PC-3 (cell line): ENCODE results near the gene DTNBP1. TPM values are rescaled to one million over a fixed set of nuclear protein-coding genes. Genes with fewer than 3 reads are reported as not detected.

Experiments used
- ATAC-seq: fragments of 200-7000 bp; cut with Tn5 transposase; 2 replicates; pipeline ENCODE4 v1.9.1; 2020; ENCODE audit warnings: mild to moderate bottlenecking, moderate library complexity
- BruUV-seq: library from RNA; stranded (reverse); fragments of 400-500 nt; replicated peaks from 2 replicates; lab custom pipeline; 2021; lab: Mats Ljungman, UMichigan
- CTCF ChIA-PET: fragments of 300-600 bp; sonication (Branson Sonifier 250); formaldehyde crosslinking; loops from one replicate; lab custom pipeline; 2022; ENCODE audit warnings: antibody characterized with exemption; lab: Charles Lee
- POLR2A ChIA-PET: fragments of 300-600 bp; sonication (Branson Sonifier 250); formaldehyde crosslinking; loops from one replicate; lab custom pipeline; 2022; ENCODE audit warnings: antibody characterized with exemption; ENCODE audit not compliant: unreplicated experiment; lab: Charles Lee
- DNase-seq: peaks from one replicate; pipeline ENCODE4 v3.0.0-alpha.2; 2015
- H2AFZ ChIP-seq: fragments of 300-600 bp; sonication (generic); 2 replicates; pipeline ENCODE4 v1.6.0; 2016; ENCODE audit warnings: antibody characterized with exemption, low read length
- H3F3A ChIP-seq: fragments of 300-600 bp; sonication (generic); one replicate; pipeline ENCODE4 v1.6.0; 2017; ENCODE audit warnings: antibody characterized with exemption, low read length, control low read depth, mild to moderate bottlenecking; ENCODE audit not compliant: unreplicated experiment
- H3K27ac ChIP-seq: fragments of 300-600 bp; sonication (generic); 2 replicates; pipeline ENCODE4 v1.5.1; 2016; ENCODE audit warnings: mild to moderate bottlenecking, low read length
- H3K27me3 ChIP-seq: fragments of 300-600 bp; sonication (generic); 2 replicates; pipeline ENCODE4 v1.6.1; 2016; ENCODE audit warnings: low read length, mixed read lengths
- H3K36me3 ChIP-seq: fragments of 300-600 bp; sonication (generic); 2 replicates; pipeline ENCODE4 v1.6.1; 2016; ENCODE audit warnings: low read depth, mixed run types, low read length, mixed read lengths
- H3K4me1 ChIP-seq: fragments of 300-600 bp; sonication (generic); 2 replicates; pipeline ENCODE4 v1.5.1; 2016; ENCODE audit warnings: low read length; ENCODE audit not compliant: insufficient read depth
- H3K4me2 ChIP-seq: fragments of 300-600 bp; sonication (generic); 2 replicates; pipeline ENCODE4 v1.6.0; 2016; ENCODE audit warnings: low read length
- H3K4me3 ChIP-seq: fragments of 300-600 bp; sonication (generic); 2 replicates; pipeline ENCODE4 v1.5.1; 2016; ENCODE audit warnings: mild to moderate bottlenecking, low read length, mixed read lengths
- H3K79me2 ChIP-seq: fragments of 300-600 bp; sonication (generic); 2 replicates; pipeline ENCODE4 v1.6.1; 2017; ENCODE audit warnings: low read length, mixed read lengths
- H3K9ac ChIP-seq: fragments of 300-600 bp; sonication (generic); 2 replicates; pipeline ENCODE4 v1.6.0; 2016; ENCODE audit warnings: mild to moderate bottlenecking, low read length
- H3K9me2 ChIP-seq: fragments of 300-600 bp; sonication (generic); replicated peaks from 2 replicates; pipeline ENCODE4 v1.6.1; 2016; ENCODE audit warnings: mixed run types, low read length, mixed read lengths
- H3K9me3 ChIP-seq: fragments of 300-600 bp; sonication (generic); 2 replicates; pipeline ENCODE4 v1.6.1; 2016; ENCODE audit warnings: low read length, mixed read lengths
- H4K20me1 ChIP-seq: fragments of 300-600 bp; sonication (generic); 2 replicates; pipeline ENCODE4 v1.6.1; 2016; ENCODE audit warnings: low read length, mixed read lengths
- CTCF ChIP-seq: fragments of 300-600 bp; sonication (generic); conservative IDR thresholded peaks from 2 replicates; pipeline ENCODE4 v1.5.1; 2017; ENCODE audit warnings: antibody characterized with exemption, low read depth, mild to moderate bottlenecking, low read length
- EZH2 ChIP-seq: fragments of 300-600 bp; sonication (generic); IDR thresholded peaks from one replicate; pipeline ENCODE4 v1.6.1; 2017; ENCODE audit warnings: antibody characterized with exemption, mild to moderate bottlenecking, low read length; ENCODE audit not compliant: unreplicated experiment
- EZH2phosphoT487 ChIP-seq: fragments of 300-600 bp; sonication (generic); IDR thresholded peaks from 2 replicates; pipeline ENCODE4 v1.6.1; 2018; ENCODE audit warnings: mild to moderate bottlenecking, antibody characterized with exemption, low read length, borderline replicate concordance
- intact Hi-C: fragments of 100-400 bp; cut with micrococcal nuclease; formaldehyde crosslinking; loops from 2 replicates; pipeline ENCODE4 v1.9.0; 2023
- total RNA-seq: library from RNA; depleted of rRNA; stranded (reverse); fragments of >200 nt; gene quantifications from 2 replicates; pipeline ENCODE4 v1.2.3, GENCODE V29; 2014

The DTNBP1 gene
- total RNA-seq, 1 experiment from 2014 or later = 7.9 TPM

- H3K79me2 ChIP-seq = no peaks in the 10 kb centered on the region
- no peaks in the 10 kb centered on the region for H4K20me1 ChIP-seq
- CTCF ChIA-PET = no interaction called here
- no peak overlapping the region for H3K9ac ChIP-seq
- no peak overlapping the region for H3K4me2 ChIP-seq
- H3K36me3 ChIP-seq = no peaks in the 10 kb centered on the region
- ATAC-seq = no peak
- H3K4me1 ChIP-seq = no peaks in the 10 kb centered on the region
- H3K9me3 ChIP-seq = no peaks in the 10 kb centered on the region
- no TSS peak for BruUV-seq
- POLR2A ChIA-PET = no interaction called here
- H2AFZ ChIP-seq = no peak overlapping the region
- intact Hi-C loops = no loop called here
- H3K27ac ChIP-seq = no peak overlapping the region
- H3K4me3 ChIP-seq = no peak overlapping the region
- no peaks in the 10 kb centered on the region for H3K27me3 ChIP-seq
- no peak for DNase-seq
- H3F3A ChIP-seq = no peaks in the 10 kb centered on the region
- H3K9me2 ChIP-seq = no peaks in the 10 kb centered on the region
- TF ChIP-seq CTCF (no peak), EZH2phosphoT487 (no peak), EZH2 (no peak)
Observed at GRCh38 chr6:15586503-15586902, 76.3 kb downstream of the DTNBP1 start.

- intact Hi-C loops = no loop called here
- Histone ChIP-seq H3K9me3 (no peaks in the 10 kb centered on the region), H3K9me2 (no peaks in the 10 kb centered on the region), H3K4me3 (no peak overlapping the region), H3K27me3 (no peaks in the 10 kb centered on the region), H3K79me2 (no peaks in the 10 kb centered on the region), H2AFZ (no peak overlapping the region), H3K4me2 (no peak overlapping the region), H3K27ac (no peak overlapping the region), H3K36me3 (no peaks in the 10 kb centered on the region), H3K9ac (no peak overlapping the region), H4K20me1 (no peaks in the 10 kb centered on the region), H3F3A (no peaks in the 10 kb centered on the region), H3K4me1 (no peaks in the 10 kb centered on the region)
- ATAC-seq (no peak), DNase-seq (no peak)
- no peak for TF ChIP-seq EZH2phosphoT487
- TF ChIP-seq EZH2 = no peak
- no peak for TF ChIP-seq CTCF
- no TSS peak for BruUV-seq
- ChIA-PET POLR2A (no interaction called here), CTCF (no interaction called here)
Observed at GRCh38 chr6:15585760-15586214, 77.0 kb downstream of the DTNBP1 start.

GRCh38 chr6:15582499-15582898, 80.3 kb downstream of the DTNBP1 start:
- Histone ChIP-seq H4K20me1 (no peaks in the 10 kb centered on the region; the same call in 1 of the 2 replicates), H3K36me3 (no peaks in the 10 kb centered on the region), H3K9ac (no peak overlapping the region), H2AFZ (no peak overlapping the region), H3K4me3 (no peak overlapping the region), H3F3A (no peaks in the 10 kb centered on the region), H3K79me2 (no peaks in the 10 kb centered on the region), H3K4me1 (peaks cover 12% of the 10 kb centered on the region), H3K9me3 (no peaks in the 10 kb centered on the region), H3K27me3 (no peaks in the 10 kb centered on the region), H3K9me2 (no peaks in the 10 kb centered on the region), H3K27ac (no peak overlapping the region), H3K4me2 (no peak overlapping the region)
- intact Hi-C loops = no loop called here
- no TSS peak for BruUV-seq
- ATAC-seq (no peak), DNase-seq (no peak)
- ChIA-PET POLR2A (no interaction called here), CTCF (no interaction called here)
- TF ChIP-seq EZH2phosphoT487 = no peak
- TF ChIP-seq CTCF = no peak
- TF ChIP-seq EZH2 = no peak
